Neuronal stem cell (in vitro differentiated cells): ENCODE measurements around the gene LINC01488. TPM values are rescaled to one million over a fixed set of nuclear protein-coding genes. Genes with fewer than 3 reads are reported as not detected.
A peak's percentile ranks its signal among the peaks of the same experiment; 100 is the strongest.

Experiments used
- DNase-seq: peaks from one replicate; pipeline ENCODE4 v3.0.0-alpha.2; 2013; ENCODE audit warnings: low spot score
- H2AFZ ChIP-seq: one replicate; pipeline ENCODE4 v1.6.1; 2013; ENCODE audit warnings: mild to moderate bottlenecking, low read length, inconsistent platforms
- H2AK5ac ChIP-seq: 2 replicates; pipeline ENCODE4 v1.6.1; 2013; ENCODE audit warnings: low read depth, mild to moderate bottlenecking, inconsistent platforms, low read length, moderate library complexity, mixed read lengths
- H2BK120ac ChIP-seq: 2 replicates; pipeline ENCODE4 v1.6.1; 2013; ENCODE audit warnings: low read depth, mild to moderate bottlenecking, inconsistent platforms, low read length, moderate library complexity, mixed read lengths
- H2BK12ac ChIP-seq: one replicate; pipeline ENCODE4 v1.6.1; 2013; ENCODE audit warnings: low read length, inconsistent platforms
- H2BK15ac ChIP-seq: 2 replicates; pipeline ENCODE4 v1.6.1; 2013; ENCODE audit warnings: mild to moderate bottlenecking, low read length, inconsistent platforms, mixed read lengths
- H2BK5ac ChIP-seq: one replicate; pipeline ENCODE4 v1.6.1; 2013; ENCODE audit warnings: inconsistent platforms, mild to moderate bottlenecking, low read length, moderate library complexity
- H3K14ac ChIP-seq: one replicate; pipeline ENCODE4 v1.6.1; 2013; ENCODE audit warnings: low read length, inconsistent platforms
- H3K18ac ChIP-seq: 2 replicates; pipeline ENCODE4 v1.6.1; 2013; ENCODE audit warnings: low read length, inconsistent platforms
- H3K23ac ChIP-seq: 2 replicates; pipeline ENCODE4 v1.6.1; 2013; ENCODE audit warnings: low read depth, mild to moderate bottlenecking, mixed read lengths, low read length, inconsistent platforms; ENCODE audit not compliant: poor library complexity
- H3K27ac ChIP-seq: replicated peaks from 3 replicates; pipeline ENCODE4 v1.5.1; 2013; ENCODE audit warnings: low read length, inconsistent platforms
- H3K27me3 ChIP-seq, 3 experiments: 2 replicates each; pipeline ENCODE4 v1.6.1; 2013; ENCODE audit warnings: low read length in 3 of 3, mild to moderate bottlenecking in 2 of 3, inconsistent platforms in 1 of 3, low read depth in 1 of 3, mixed read lengths in 1 of 3, moderate library complexity in 1 of 3; ENCODE audit not compliant: control insufficient read depth in 3 of 3, insufficient read depth in 3 of 3
- H3K36me3 ChIP-seq, 2 donors: replicated peaks in 1 of 2; 2 replicates each; pipeline ENCODE4 v1.6.1; 2013; ENCODE audit warnings: low read length in 2 of 2; ENCODE audit not compliant: control insufficient read depth in 2 of 2, insufficient read depth in 2 of 2
- H3K4ac ChIP-seq: 2 replicates; pipeline ENCODE4 v1.6.1; 2013; ENCODE audit warnings: inconsistent platforms, mild to moderate bottlenecking, low read length, moderate library complexity
- H3K4me1 ChIP-seq, 2 donors: 1 replicate in 1 of 2; 2 replicates in 1 of 2; pipeline ENCODE4 v1.6.1; 2013; ENCODE audit warnings: low read length in 2 of 2, low read depth in 1 of 2; ENCODE audit not compliant: control insufficient read depth in 2 of 2, insufficient read depth in 1 of 2
- H3K4me2 ChIP-seq: one replicate; pipeline ENCODE4 v1.6.1; 2013; ENCODE audit warnings: mild to moderate bottlenecking, low read length, inconsistent platforms; ENCODE audit not compliant: insufficient read depth, poor library complexity, severe bottlenecking
- H3K4me3 ChIP-seq, 2 donors: 2 replicates each; pipeline ENCODE4 v1.5.1; 2013; ENCODE audit warnings: low read length in 2 of 2, mild to moderate bottlenecking in 2 of 2, inconsistent platforms in 1 of 2, moderate library complexity in 1 of 2
- H3K79me1 ChIP-seq: one replicate; pipeline ENCODE4 v1.6.1; 2013; ENCODE audit warnings: low read depth, mild to moderate bottlenecking, inconsistent platforms, low read length, moderate library complexity
- H3K9ac ChIP-seq: one replicate; pipeline ENCODE4 v1.6.1; 2013; ENCODE audit warnings: mild to moderate bottlenecking, low read depth, low read length, inconsistent platforms; ENCODE audit not compliant: poor library complexity
- H3K9me3 ChIP-seq, 2 donors: replicated peaks in 1 of 2; 2 replicates each; pipeline versions ENCODE3 to v1.6.1; 2013; ENCODE audit warnings: low read length in 2 of 2, mild to moderate bottlenecking in 2 of 2, inconsistent platforms in 1 of 2, low read depth in 1 of 2, mixed read lengths in 1 of 2, moderate library complexity in 1 of 2; ENCODE audit not compliant: control insufficient read depth in 2 of 2, insufficient read depth in 1 of 2
- H4K8ac ChIP-seq: one replicate; pipeline ENCODE4 v1.6.1; 2013; ENCODE audit warnings: low read depth, mild to moderate bottlenecking, inconsistent platforms, low read length, moderate library complexity
- H4K91ac ChIP-seq: one replicate; pipeline ENCODE4 v1.6.1; 2013; ENCODE audit warnings: low read length, low read depth, mild to moderate bottlenecking, inconsistent platforms; ENCODE audit not compliant: poor library complexity
- WGBS, 2 donors: extraction: QIAGEN DNeasy Blood & Tissue Kit; methylation state at CpG; one replicate each; pipeline ENCODE4 v1.1.7; 2013; ENCODE audit warnings: missing lambda C conversion rate in 2 of 2, mixed read lengths in 1 of 2; ENCODE audit not compliant: insufficient read length in 2 of 2, insufficient replicate concordance in 1 of 2; ENCODE audit errors: extremely low coverage in 2 of 2; 5-methylcytosine and 5-hydroxymethylcytosine counted together
- polyA plus RNA-seq, 2 experiments: library from polyadenylated mRNA; stranded (reverse); fragments of 200-250 nt; gene quantifications; one replicate each; pipeline ENCODE4 v1.2.3, GENCODE V29; 2013

The LINC01488 gene
- polyA plus RNA-seq (2013, experiment 1 of 2), result 0.06 TPM
- polyA plus RNA-seq (2013, experiment 2 of 2), result 0.01 TPM

DNA sequence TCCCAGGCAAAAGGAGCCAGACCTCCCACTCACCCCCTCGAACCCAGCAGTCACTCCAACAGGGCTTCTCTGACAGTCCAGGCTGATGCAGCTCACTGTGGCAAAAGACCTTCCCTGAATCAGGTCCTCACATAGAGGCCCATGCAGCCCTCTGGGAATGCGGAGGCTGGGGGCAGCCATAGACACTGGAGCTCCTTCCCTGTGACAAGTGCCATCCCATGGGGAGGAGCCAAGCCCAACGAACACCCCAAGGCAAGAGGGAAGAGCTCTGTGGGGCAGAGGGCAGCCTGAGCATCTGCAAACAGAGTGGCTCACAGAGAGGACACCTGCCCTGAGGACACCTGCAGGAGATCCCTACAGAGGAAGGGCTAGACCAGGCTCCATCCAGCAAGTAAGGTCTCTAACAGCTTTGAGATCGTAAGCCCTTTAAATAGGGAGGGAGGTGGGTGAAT, at the start of gene LINC01488:
Gene LINC01488 (plus strand): TSS at position 271 of the 452 bp plus-strand sequence.
- H3K23ac ChIP-seq, result peak within 1 kb of the TSS; percentile 75
- H2BK12ac ChIP-seq, result no peak within 1 kb of the TSS
- no CpG with 5 or more reads among the region's 4 CpGs for WGBS, 2 donors

GRCh38 chr11:69431893-69432738, 49.3 kb upstream of the LINC01488 start:
- Histone ChIP-seq H3K14ac (no peak overlapping the region), H4K91ac (no peak overlapping the region), H3K18ac (peak overlapping the region; percentile 77), H3K23ac (no peak overlapping the region), H3K9me3 (peaks cover 0 to 2% of the 10 kb centered on the region in 2 donors), H2BK5ac (peak overlapping the region; percentile 54), H2AK5ac (peak overlapping the region; percentile 39), H3K4me1 (peaks cover 11 to 38% of the 10 kb centered on the region in 2 donors), H3K9ac (no peak overlapping the region), H4K8ac (no peak overlapping the region), H2BK120ac (no peak overlapping the region), H3K27ac (no peak overlapping the region), H3K4me2 (no peak overlapping the region), H2BK12ac (peak overlapping the region; percentile 76), H3K4ac (no peak overlapping the region), H3K27me3 (no peaks in the 10 kb centered on the region), H3K4me3 (no peak overlapping the region), H3K36me3 (no peaks in the 10 kb centered on the region), H2BK15ac (peak overlapping the region; percentile 86), H3K79me1 (peaks cover 2% of the 10 kb centered on the region), H2AFZ (no peak overlapping the region)
- no CpG with 5 or more reads among the region's 14 CpGs for WGBS, 2 donors
- no peak for DNase-seq

More for the DNA sequence above, at the start of gene LINC01488:
- no peaks in the 10 kb centered on the region for H3K9me3 ChIP-seq
- no peaks in the 10 kb centered on the region for H3K27me3 ChIP-seq
- H3K14ac ChIP-seq, result no peak within 1 kb of the TSS
- H3K18ac ChIP-seq, result peak within 1 kb of the TSS; percentile 66
- no peaks in the 10 kb centered on the region for H3K79me1 ChIP-seq
- H3K4me1 ChIP-seq, result peaks cover 16 to 18% of the 10 kb centered on the region in 2 donors
- H3K4me2 ChIP-seq, result no peak within 1 kb of the TSS
- no peak within 1 kb of the TSS for H3K4ac ChIP-seq
- H3K9ac ChIP-seq, result peak within 1 kb of the TSS; percentile 21
- no peaks in the 10 kb centered on the region for H3K36me3 ChIP-seq
- H2BK5ac ChIP-seq, result peak within 1 kb of the TSS; percentile 32
- H4K91ac ChIP-seq, result no peak within 1 kb of the TSS
- H2BK120ac ChIP-seq, result peak within 1 kb of the TSS; percentile 16
- no peak within 1 kb of the TSS for H3K4me3 ChIP-seq
- no peak within 1 kb of the TSS for H3K27ac ChIP-seq
- no peak within 1 kb of the TSS for H2AFZ ChIP-seq
- DNase-seq, result no peak
- H2BK15ac ChIP-seq, result no peak within 1 kb of the TSS
- H2AK5ac ChIP-seq, result peak within 1 kb of the TSS; percentile 39
- H4K8ac ChIP-seq, result no peak within 1 kb of the TSS

- no peak for DNase-seq
- Histone ChIP-seq H3K27ac (no peak overlapping the region), H2BK5ac (no peak overlapping the region), H4K8ac (no peak overlapping the region), H3K14ac (no peak overlapping the region), H2AFZ (no peak overlapping the region), H3K9me3 (peaks cover 0 to 2% of the 10 kb centered on the region in 2 donors), H2BK12ac (no peak overlapping the region), H2AK5ac (peak overlapping the region; percentile 83), H3K27me3 (no peaks in the 10 kb centered on the region), H2BK15ac (peak overlapping the region; percentile 63), H3K4ac (no peak overlapping the region), H3K4me2 (no peak overlapping the region), H3K9ac (no peak overlapping the region), H3K4me1 (peaks cover 18 to 51% of the 10 kb centered on the region in 2 donors), H3K4me3 (no peak overlapping the region), H2BK120ac (no peak overlapping the region), H3K23ac (no peak overlapping the region), H4K91ac (no peak overlapping the region), H3K18ac (peak overlapping the region; percentile 61), H3K79me1 (no peaks in the 10 kb centered on the region), H3K36me3 (no peaks in the 10 kb centered on the region)
- WGBS, 2 donors, result no CpG with 5 or more reads among the region's 7 CpGs
These were observed 47.7 kb upstream of the LINC01488 start for GRCh38 chr11:69433741-69434140.

- Histone ChIP-seq H3K4ac (no peak overlapping the region), H3K23ac (no peak overlapping the region), H2BK5ac (peak overlapping the region; percentile 59), H3K27me3 (no peaks in the 10 kb centered on the region), H2AFZ (no peak overlapping the region), H4K8ac (no peak overlapping the region), H3K4me1 (peaks cover 18 to 58% of the 10 kb centered on the region in 2 donors), H3K9ac (no peak overlapping the region), H3K36me3 (no peaks in the 10 kb centered on the region), H3K18ac (peak overlapping the region; percentile 89), H2AK5ac (peak overlapping the region; percentile 94), H3K4me3 (no peak overlapping the region), H4K91ac (peak overlapping the region; percentile 27), H3K4me2 (no peak overlapping the region), H3K9me3 (peaks cover 0 to 2% of the 10 kb centered on the region in 2 donors), H3K79me1 (no peaks in the 10 kb centered on the region), H3K27ac (peak overlapping the region; percentile 73), H2BK120ac (peak overlapping the region; percentile 49), H2BK15ac (peak overlapping the region; percentile 63), H2BK12ac (no peak overlapping the region), H3K14ac (no peak overlapping the region)
- DNase-seq, result no peak
- no CpG with 5 or more reads among the region's 11 CpGs for WGBS, 2 donors
These were observed 47.0 kb upstream of the LINC01488 start for GRCh38 chr11:69434471-69434931.
